ENCODE data around the gene ANO1.

GRCh38 chr11:70142221-70142875 is 64.2 kb downstream of the ANO1 start:
- TF ChIP-seq EZH2phosphoT487 (conservative IDR thresholded peaks at IDR 0.05; ENCODE audit: low read length) (no peak), CTCF (IDR thresholded peaks at IDR 0.05; ENCODE audit: insufficient read depth, low read length, poor library complexity, severe bottlenecking) (no peak)

Measured in SU-DHL-6 (cell line).